ENCODE measurements around the gene PCGF3. TPM values are rescaled to one million over a fixed set of nuclear protein-coding genes. Genes with fewer than 3 reads are reported as not detected.

Gene PCGF3
- total RNA-seq, result 63.6 TPM

GRCh38 chr4:705278-706082 is at the start of gene PCGF3:
Gene PCGF3, plus strand, starts transcription at chr4:705832. Its CDS starts 27,849 bp downstream, at chr4:733681.

DNA sequence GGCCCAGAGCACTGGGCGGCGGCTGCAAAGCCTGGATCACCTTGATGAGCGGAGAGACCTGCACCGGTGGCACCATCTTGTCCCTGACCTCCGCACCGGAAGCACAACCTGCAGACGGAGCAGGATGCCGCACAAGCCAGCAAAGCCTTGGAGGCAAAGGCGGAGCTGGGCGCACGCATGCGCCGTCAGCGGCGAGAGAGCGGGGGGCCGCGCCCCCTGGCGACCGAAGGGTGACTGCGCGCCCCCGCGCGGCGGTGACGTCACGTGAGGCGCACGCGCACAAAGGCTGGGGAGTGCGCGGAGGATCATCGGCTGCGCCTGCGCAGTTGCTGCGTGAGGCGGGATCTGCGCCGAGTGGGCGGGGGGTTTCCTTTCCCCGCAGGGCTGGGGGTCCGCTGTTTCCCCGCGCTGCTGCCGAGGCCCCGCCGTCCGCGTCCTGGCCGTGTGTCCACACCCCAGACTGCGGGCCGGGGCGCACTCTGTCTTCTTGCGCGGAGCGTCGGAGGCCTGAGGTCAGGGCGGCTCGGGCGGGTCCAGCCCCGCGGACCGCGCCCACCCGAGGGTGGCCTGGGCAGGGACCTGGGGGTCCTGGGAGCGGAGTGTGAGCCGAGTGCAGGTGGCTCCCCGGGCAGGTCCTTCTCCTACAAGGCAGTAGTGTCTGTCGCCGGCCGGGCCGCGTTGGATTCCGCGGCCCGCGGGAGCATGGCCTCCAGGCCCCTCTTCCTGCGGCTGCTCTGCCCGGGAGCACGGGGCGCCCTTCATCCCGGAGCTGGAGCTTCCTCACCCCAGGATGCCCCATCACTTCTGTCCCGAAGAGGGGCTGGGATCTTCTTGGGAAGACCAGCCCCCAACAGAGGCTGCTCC is 31.2 kb upstream of the PCGF3 start, which contains the start of the genes ATP5ME and MYL5:
Gene ATP5ME, minus strand, starts transcription at position 105 of the 864 bp plus-strand sequence. Its CDS starts 29 bp downstream, at position 76.
Gene MYL5, plus strand, starts transcription at position 371 of the 864 bp plus-strand sequence. CDS start 3,485 bp downstream, outside the sequence.

DNA sequence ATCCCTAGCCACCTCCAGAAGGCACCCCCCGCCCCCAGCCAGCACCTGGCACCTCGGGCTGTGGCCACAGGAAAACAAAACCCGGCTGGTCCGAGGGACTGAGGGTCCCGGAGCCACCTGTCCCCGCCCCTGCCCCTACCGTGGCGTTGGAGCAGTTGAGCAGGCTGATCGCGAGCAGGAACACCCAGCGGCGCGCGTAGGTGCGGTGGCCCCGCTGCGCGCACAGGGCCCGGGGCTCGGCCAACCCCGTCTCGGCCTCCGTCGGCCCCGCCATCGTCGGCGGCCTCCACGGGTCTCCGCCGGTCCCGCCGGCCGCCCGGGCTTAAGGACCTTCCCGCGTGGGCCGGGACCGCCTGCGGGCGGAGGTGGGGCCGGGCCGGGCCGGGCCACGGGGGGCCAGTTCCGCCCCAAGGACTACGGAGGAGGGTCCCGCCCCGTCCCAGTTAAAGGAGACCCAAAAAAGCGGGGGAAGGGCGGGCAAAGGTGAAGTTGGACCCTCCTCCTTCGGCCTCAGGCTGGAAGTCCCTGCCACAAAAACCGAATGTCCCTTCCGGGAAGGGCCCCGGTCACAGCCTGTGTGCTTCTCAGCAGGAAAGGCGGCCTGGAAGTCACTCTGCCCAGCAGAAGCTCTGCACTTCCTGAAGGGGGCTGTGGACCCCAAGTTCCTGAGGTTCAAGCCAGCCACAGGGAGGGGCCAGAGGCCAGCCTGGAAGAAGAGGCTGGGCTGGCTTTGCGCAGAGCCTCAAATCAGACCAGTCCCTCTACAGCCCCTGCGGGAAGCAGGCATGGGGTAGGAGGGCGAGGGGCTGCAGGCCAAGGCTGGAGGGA is 16.6 kb upstream of the PCGF3 start, which contains the start of gene SLC49A3:
Gene SLC49A3, minus strand, starts transcription at position 298 of the 828 bp plus-strand sequence. Its CDS starts 24 bp downstream, at position 274.

Other genes starting within 250 kb of the PCGF3 start
- 33.1 TPM for gene ZNF721, start 206.7 kb upstream of the PCGF3 start, total RNA-seq
- 56.3 TPM for gene PIGG, start 206.6 kb upstream of the PCGF3 start, total RNA-seq
- 0.06 TPM for gene TMEM271, start 129.5 kb upstream of the PCGF3 start, total RNA-seq
- 29.0 TPM for gene PDE6B, start 80.3 kb upstream of the PCGF3 start, total RNA-seq
- 209 TPM for gene ATP5ME, start 31.6 kb upstream of the PCGF3 start, total RNA-seq
- 91.3 TPM for gene MYL5, start 31.3 kb upstream of the PCGF3 start, total RNA-seq
- 7.5 TPM for gene SLC49A3, start 16.7 kb upstream of the PCGF3 start, total RNA-seq
- gene CPLX1, start 120.3 kb downstream of the PCGF3 start, total RNA-seq, result 2.6 TPM
- gene GAK, start 226.5 kb downstream of the PCGF3 start, total RNA-seq, result 108 TPM
- 28.9 TPM for gene TMEM175, start 226.6 kb downstream of the PCGF3 start, total RNA-seq

Measured in metanephros (tissue), 1 donor.